ENCODE results near the gene MRPL23.
"Not testable (repeated sequence)": the region's sequence is repeated elsewhere in the genome, so short reads cannot be mapped to it uniquely, and the experiment has no call there.

The MRPL23 gene

DNA sequence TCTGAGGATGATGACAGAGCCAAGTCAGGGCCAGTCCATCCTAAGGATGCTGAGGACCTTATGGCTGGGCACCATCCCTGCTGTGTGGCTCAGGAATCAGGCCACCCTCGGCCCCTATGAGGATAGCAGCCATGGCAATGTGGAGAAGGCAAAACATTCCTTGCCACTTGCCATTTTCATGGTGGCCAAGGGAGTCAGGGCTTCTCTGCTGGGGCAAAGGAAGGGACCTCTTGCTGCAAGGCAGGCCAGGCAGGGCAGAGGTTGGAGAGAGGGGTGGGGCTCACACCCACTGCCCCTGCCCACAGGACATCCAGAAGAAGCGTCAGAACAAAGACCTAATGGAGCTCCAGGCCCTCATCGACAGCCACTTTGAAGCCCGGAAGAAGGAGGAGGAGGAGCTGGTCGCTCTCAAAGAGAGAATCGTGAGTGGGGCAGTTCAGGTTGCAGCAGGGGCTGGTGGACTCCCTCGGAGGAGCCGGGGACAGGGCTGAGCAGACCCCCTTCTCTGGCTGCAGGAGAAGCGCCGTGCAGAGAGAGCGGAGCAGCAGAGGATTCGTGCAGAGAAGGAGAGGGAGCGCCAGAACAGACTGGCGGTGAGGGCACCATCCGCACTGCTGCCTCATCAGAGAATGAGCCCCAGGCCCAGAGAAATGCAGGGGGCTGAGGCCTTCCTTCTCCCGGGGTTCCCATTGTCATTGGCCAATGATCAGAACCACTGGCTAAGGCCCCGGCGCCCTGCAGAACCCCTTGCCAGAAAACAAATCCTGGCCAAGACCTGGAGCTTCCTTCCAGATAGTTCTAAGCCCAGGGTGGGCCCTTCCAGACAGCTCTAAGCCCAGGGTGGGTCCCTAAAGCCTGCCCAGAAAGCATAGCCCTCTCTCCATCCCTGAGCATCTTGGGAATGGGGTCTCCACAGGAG is 13.5 kb upstream of the MRPL23 start:
- DNase-seq (ENCODE audit: low spot score): no peak

GRCh38 chr11:1934335-1935155 is 12.6 kb upstream of the MRPL23 start:
- no peak for DNase-seq (ENCODE audit: low spot score)

- DNase-seq (ENCODE audit: low spot score): no peak
These were observed 11.7 kb upstream of the MRPL23 start for GRCh38 chr11:1935156-1936071.

DNA sequence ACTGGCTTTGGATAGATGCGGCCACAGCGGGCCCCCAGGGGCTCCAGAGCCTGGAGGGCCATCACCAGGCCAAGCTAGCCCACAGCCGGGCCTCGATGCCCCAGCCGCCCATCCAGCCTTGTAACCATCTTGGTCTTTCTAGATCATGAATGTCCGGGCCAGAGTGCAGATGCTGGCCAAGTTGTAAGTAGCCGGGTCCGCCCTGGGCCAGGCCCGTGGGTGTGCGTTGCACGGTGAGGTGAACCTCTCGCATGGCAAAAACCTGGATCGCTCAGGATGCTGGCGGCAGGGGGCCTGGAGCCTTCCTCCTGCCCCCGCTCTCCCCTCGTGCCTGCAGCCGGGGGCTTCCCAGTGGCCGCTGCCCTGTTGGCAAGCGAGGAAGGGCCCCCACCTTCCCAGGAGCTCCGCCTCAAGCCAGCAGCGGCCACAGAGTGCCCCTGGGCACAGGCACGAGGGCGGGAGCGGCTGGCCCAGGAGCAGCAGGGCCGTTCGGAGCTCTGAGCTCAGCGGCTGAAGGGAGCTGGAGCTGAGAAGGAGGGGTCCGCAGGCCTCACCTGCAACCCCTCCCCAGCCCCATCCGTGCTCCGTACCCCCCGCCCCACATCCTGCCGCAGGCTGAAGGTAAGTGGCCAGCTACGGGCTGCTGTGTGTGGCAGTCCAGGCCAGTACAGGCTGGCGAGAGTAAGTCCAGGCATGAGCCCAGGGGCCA is 10.9 kb upstream of the MRPL23 start:
- no peak for DNase-seq (ENCODE audit: low spot score)

DNA sequence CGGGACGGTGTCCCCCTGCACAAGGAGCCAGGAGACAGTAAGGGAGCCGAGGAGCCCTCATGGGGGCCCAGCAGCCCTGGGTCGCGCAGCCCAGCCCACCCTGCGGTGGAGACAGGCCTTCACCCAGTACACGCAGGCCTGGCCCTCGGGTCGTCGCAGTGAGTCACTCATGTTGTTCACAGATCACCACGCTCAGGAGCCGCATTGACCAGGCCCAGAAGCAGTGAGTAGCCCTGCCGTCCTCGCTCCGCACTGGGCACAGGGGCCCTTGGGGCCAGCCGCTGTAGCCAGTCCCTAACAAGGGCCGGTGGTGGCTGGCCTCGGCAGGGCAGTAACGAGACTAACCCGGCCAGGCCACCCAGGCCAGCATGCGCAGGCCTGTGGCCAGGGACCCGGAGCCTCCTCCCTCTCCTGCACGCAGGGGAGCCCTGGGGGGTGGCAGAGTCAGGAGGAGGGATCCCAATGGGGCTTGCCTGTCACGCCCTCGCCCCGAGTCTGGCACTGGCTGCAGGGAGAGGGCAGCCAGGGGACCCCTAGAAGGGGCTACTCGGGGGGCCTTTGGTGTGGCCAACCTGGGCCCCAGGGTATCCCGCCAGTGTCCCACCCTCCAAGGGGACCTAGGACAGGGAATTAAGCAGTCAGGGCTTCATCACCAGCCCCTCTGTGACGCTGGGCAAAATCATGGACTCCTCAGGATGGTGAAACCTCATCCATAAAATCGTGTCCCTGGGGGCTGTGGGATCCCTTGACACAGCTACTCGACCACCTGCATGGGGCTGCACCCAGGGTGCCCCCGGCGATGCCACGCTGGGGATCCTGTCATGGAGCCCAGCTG is 10.1 kb upstream of the MRPL23 start:
- no peak for DNase-seq (ENCODE audit: low spot score)

DNA sequence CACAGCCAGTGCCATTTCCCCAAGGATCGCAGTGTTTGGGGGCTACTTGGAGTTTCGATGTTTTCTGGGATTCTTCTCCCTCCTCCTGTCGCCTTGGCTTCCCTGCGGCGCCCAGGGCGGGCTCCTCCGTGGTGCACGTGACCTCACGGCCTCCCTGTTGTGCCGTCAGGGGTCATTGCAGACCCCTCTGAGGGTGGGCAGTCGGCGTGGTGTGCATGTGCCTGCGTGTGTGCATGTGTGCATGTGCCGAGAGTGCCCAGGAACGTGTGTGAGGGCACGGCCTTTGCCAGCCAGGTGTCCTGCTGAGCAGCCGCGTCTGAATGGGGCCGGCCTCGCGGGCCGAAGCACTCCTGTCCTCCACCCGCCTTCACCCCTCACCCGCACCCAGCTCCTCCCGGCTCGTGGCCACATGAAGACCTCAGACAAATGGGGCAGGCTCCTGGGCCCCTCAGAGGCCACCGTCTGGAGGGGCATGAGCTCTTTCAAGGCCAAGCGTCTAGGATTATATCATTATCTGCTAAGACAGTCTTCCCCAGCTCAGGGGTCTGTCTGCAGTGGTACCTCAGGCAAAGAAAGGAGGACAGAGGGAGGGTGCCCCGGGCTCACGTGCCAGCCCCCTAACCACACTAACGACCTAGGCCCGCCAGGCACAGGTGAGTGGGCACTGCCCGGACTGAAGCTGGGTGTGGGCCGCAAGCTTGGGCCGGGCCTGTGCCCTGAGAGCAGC is 9.4 kb upstream of the MRPL23 start:
- DNase-seq (ENCODE audit: low spot score): no peak

- DNase-seq (ENCODE audit: low spot score): no peak
These were observed 8.7 kb upstream of the MRPL23 start for GRCh38 chr11:1938343-1939005.

GRCh38 chr11:1939006-1939625 is 8.0 kb upstream of the MRPL23 start:
- DNase-seq (ENCODE audit: low spot score): no peak

DNA sequence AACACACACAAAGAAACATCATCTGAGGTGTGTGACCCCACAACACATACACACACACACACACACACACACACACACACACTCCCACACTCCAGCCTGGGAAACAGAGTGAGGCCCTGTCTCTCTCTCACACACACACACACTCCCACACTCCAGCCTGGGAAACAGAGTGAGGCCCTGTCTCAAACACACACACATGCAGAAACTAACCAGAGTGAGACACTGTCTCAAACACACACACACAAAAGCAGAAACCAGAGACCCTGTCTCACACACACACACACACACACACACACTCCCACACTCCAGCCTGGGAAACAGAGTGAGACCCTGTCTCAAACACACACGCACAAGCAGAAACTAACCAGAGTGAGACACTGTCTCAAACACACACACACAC is 7.3 kb upstream of the MRPL23 start:
- DNase-seq (ENCODE audit: low spot score): not testable (repeated sequence)

DNA sequence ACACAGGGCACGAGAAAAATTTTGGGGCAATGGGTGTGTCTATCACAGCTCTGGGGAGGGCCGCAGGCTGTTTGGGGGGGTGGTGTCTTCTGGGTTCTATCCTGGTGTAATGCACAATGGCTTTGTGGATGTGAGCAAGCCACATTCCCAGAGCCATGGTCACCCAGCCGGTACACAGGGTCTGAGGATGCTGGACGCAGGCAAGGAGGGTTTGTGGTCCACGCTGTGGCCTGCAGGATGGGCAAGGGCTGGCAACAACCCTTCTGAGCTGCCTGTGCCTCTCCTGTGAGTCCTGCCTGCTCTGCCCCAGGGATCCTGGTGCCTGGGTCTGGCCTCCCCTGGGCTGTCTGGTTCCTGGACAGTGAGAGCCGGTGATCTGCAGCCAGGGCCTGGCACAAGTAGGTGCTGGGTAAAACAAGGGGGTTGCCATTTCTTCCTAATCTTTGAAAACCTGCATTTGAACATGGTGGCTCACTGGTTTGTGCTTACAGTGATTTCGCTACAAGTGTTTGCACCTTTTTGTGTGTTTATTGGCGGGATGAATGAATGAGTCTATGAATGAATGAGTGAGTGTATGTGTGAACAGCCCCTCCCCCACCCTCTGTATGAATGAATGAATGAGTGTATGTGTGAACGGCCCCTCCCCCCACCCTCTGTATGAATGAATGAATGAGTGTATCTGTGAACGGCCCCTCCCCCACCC is 4.4 kb upstream of the MRPL23 start:
- DNase-seq (ENCODE audit: low spot score): no peak

- DNase-seq (ENCODE audit: low spot score): no peak
These were observed 3.6 kb upstream of the MRPL23 start for GRCh38 chr11:1943576-1943975.

DNA sequence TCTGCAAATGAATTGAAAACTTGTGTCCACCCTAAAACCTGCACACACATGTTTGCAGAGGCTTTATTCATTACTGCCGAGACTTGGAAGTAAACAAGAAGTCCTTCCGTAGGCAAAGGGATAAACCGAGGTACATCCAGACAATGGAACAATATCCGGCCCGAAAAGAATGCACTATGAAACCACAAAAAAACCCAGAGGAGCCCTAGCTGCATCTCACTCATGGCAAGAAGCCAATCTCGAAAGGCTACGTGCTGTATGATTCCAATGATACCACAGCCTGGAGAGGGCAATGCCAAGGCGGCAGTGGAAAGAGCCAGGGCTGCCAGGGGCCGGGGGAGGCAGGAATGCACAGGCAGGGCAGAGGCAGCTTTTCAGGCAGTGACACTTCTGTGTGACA is 3.2 kb upstream of the MRPL23 start:
- DNase-seq (ENCODE audit: low spot score): no peak

- no peak for DNase-seq (ENCODE audit: low spot score)
These were observed 583 bp downstream of the MRPL23 start for GRCh38 chr11:1947592-1948237.

DNA sequence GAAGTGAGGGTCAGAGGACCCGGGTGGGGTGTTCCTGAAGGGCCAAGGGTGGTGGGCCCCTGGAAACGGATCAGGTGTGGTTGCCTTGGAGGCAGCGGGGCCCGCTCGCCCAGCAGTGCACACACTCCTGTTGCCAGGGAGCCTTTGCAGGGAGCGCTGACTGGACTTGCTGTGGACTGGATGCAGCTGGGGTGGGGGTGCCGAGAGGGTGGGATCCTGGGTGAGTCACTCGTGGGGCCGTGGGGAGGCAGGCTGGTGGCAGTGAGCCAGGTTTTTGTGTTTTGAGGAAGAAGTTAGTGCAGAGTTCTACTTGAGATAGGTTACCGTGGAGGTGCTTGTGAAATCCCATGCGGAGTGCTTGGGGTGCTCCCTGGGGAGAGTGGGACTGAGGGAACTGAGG is 1.3 kb downstream of the MRPL23 start:
- no peak for DNase-seq (ENCODE audit: low spot score)

GRCh38 chr11:1949302-1949701 is 2.2 kb downstream of the MRPL23 start:
- DNase-seq (ENCODE audit: low spot score): no peak

GRCh38 chr11:1949922-1950321 is 2.8 kb downstream of the MRPL23 start:
- no peak for DNase-seq (ENCODE audit: low spot score)

DNA sequence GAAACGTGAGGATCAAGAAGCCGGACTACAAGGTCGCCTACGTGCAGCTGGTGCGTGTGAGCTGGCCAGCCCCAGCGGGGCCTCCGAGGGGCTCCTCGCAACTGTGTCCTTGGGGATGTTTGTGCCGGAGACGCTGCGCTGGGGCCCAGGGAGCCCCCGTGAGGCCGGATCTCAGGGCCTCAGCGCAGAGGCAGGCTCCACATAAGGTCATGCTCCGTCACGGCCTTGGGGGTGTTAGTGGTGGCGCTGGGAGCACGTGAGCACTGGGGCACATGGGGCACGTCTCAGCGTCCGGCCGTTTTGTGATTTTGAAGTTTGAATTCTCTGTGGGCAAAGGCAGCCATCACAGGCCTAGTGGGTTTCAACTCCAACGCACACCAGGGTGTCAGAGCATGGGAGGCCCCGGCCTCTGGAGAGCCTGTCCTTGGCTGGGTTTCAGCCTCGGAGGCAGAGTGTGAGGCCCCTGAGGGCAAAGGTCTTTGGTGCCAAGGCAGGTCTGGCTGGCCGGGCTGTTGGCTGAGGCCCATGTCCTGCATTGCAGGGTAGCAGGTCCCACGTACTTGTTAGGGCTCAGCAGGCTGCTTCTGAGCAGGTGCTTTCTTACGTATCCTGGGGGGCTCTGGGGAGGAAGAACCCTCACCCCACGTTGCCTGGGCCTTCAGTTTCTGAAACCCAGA is 5.8 kb downstream of the MRPL23 start:
- no peak for DNase-seq (ENCODE audit: low spot score)

All from CD4-positive, alpha-beta T cell treated with Interleukin-2 at 100 ng/mL for 4 hours (primary cell).